Measurements from ENCODE around the gene CSNK2B.

The CSNK2B gene

GRCh38 chr6:31710523-31711219, 44.8 kb downstream of the CSNK2B start:
- DNase-seq (ENCODE audit: low read depth in 2 of 2): no peak

DNA sequence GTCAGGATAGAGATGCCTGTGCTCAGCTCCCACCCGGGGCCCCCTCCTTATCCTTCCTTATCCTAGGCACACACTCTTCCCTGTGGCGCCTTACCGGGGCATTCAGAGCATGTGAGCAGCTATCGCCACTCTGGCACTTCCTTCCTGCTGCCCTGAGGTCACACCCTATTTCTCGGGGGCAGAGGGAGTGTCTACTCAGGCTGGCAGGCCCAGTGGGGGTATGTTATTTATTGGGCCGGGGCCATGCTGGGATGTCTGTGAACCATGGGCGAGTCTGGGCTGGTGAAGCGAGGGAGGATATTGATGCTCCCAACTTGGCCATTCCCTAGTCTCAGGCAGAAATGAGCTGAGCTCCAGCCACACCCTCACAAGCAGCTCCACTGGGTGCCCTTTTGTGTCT, 45.4 kb downstream of the CSNK2B start:
- no peak for DNase-seq (ENCODE audit: low read depth in 2 of 2)

DNA sequence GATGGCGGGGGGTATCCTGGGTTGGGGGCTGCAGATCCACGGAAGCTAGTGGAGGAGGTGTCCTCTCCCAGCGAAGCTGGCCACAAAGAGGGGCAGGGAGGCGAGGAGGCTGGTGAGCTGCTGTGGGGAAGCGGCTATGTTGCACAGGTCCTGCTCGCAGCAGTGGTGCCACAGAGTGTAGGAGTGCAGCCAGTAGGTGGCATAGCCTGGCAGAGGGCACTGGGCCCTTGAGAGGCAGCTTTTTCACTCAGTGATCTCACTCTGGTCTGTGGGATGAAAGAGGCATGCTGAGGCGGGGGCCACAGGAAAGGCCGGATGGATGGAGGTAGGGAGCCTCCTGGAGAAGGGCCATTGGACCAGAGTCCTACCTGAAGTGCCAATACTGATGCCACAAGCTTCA, 46.4 kb downstream of the CSNK2B start:
- DNase-seq (ENCODE audit: low read depth in 2 of 2): no peak

- no peak for DNase-seq (ENCODE audit: low read depth in 2 of 2)
These were observed 47.6 kb downstream of the CSNK2B start for GRCh38 chr6:31713465-31713864.

DNA sequence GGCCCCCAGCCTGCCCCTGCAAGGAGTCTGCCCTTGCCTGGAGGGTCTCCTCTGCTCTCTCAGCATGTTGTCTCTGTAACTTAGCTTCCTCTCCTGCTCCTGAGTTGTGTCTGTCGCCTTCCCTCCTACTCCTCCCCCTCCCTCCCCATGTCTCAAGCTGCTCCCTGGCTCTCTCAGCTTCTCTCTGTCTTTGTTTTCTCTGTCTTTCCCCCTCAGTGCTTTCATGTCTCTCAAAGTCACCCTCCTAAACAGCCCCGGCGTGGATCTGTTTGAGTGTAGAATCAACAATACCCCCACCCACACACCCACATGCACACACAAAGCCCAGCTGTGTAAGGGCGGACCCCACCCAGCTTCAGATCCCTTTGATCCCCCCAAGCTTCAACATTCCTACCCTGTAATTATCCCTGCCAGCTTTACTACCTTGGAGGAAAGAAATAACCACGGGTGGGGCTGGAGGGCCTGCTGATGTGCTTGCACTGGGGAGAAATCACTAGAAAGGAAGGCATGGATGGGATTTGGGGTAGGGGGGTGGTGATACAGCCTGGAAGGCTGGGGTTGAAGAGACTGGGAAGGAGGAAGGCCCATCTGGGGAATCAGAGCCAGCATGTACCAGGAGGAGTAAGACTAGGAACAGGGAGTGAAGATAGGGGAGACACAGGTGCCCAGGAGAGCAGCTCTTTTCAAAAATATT, 48.3 kb downstream of the CSNK2B start:
- DNase-seq (ENCODE audit: low read depth in 2 of 2): no peak

- no peak for DNase-seq (ENCODE audit: low read depth in 2 of 2)
These were observed 49.4 kb downstream of the CSNK2B start, which contains the start of gene LY6G6D for GRCh38 chr6:31715022-31715958. TSS of gene LY6G6D (plus strand) at chr6:31715348. CDS start at chr6:31715356, 8 bp downstream.

DNA sequence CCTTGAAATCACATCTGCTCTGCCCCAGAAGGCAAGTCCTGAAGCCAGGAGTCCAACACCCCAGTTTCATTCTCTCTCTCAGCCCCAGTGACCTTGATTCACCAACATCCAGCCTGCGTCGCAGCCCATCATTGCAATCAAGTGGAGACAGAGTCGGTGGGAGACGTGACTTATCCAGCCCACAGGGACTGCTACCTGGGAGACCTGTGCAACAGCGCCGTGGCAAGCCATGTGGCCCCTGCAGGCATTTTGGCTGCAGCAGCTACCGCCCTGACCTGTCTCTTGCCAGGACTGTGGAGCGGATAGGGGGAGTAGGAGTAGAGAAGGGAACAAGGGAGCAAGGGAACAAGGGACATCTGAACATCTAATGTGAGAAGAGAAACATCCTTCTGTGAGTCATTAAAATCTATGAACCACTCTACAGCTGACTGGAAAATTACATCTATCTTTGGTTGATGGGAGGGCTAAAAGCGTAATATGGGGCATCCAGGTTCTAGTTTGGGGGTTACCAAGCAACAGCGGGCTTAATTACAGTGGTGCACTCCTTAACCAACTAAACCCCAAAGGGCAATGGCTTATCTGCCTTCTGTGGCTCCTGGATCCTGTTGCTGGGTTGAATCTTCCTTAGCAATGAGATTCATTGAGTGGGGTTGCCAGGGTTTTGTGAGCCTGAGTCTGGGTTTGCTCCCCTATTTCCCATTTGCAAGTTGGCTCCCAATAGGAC, 51.8 kb downstream of the CSNK2B start:
- no peak for DNase-seq (ENCODE audit: low read depth in 2 of 2)

DNA sequence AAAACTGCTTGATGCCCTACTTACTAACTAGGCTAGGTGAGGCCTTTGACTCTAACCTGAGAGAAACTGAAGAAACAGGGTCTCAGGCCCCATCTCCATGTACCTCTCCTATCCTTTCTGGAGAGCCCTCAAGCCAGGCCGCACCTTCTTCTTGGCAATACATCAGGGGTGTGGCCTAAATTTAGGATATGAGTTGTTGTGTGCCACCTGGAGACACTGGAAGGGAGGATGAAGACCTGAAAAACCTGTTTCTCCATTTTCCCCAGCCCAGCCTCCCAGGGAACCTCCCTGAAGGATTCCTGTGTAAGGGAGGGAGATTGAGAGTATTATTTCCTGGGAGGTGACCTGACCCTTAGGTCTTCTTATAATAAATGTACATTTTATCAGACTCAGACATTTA, 52.4 kb downstream of the CSNK2B start:
- DNase-seq (ENCODE audit: low read depth in 2 of 2): no peak

DNA sequence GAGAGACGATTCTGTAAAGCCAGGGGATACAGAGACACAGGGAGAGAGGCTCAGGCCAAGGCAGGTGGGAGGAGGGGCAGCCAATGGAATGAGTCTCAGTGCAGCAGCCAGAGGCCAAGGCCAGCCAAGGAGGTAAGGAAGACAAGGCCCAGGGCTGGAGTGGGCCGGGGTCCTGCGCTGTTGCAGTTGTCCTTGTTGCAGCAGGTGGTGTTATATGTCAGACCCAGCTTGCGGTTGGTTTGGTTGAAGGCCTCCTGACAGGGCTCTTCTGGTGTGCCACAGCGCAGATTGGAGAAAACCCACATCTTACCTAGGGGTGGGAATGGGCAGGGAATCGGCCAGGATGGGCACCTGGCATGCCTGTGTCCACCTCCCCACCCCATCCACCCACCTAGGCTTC, 53.1 kb downstream of the CSNK2B start:
- no peak for DNase-seq (ENCODE audit: low read depth in 2 of 2)

Data from stimulated activated CD8-positive, alpha-beta memory T cell treated with anti-CD3 and anti-CD28 coated beads, Interleukin-15, amount 100 ng/mL, for 4 hours (primary cell).